Loucy (cell line): ENCODE measurements around the gene TRIM25.

Source experiments
- H2AFZ ChIP-seq: fragments of 200-600 bp; sonication (generic); 2 replicates; pipeline ENCODE4 v1.6.0; 2016; ENCODE audit warnings: antibody characterized with exemption, mild to moderate bottlenecking, low read length, moderate library complexity
- H3F3A ChIP-seq: fragments of 200-600 bp; 2 replicates; pipeline ENCODE4 v1.6.0; 2016; ENCODE audit warnings: antibody characterized with exemption, low read depth, mild to moderate bottlenecking
- H3K27me3 ChIP-seq: fragments of 200-600 bp; sonication (generic); 2 replicates; pipeline ENCODE4 v1.6.1; 2014; ENCODE audit warnings: low read length, mild to moderate bottlenecking; ENCODE audit not compliant: insufficient read depth, poor library complexity, severe bottlenecking
- H3K36me3 ChIP-seq: fragments of 200-600 bp; sonication (generic); 2 replicates; pipeline ENCODE4 v1.6.1; 2016; ENCODE audit warnings: low read length; ENCODE audit not compliant: insufficient read depth
- H3K4me1 ChIP-seq: fragments of 200-600 bp; sonication (generic); 2 replicates; pipeline ENCODE4 v1.5.1; 2014; ENCODE audit warnings: low read length, mild to moderate bottlenecking; ENCODE audit not compliant: insufficient read depth, poor library complexity, severe bottlenecking
- H3K4me2 ChIP-seq: fragments of 200-600 bp; sonication (generic); 2 replicates; pipeline ENCODE4 v1.6.0; 2014; ENCODE audit warnings: antibody characterized with exemption, low read length, low read depth, mild to moderate bottlenecking; ENCODE audit not compliant: poor library complexity, severe bottlenecking
- H3K4me3 ChIP-seq: fragments of 200-600 bp; sonication (generic); 2 replicates; pipeline ENCODE4 v1.5.1; 2014; ENCODE audit warnings: low read length, mild to moderate bottlenecking, mixed read lengths; ENCODE audit not compliant: poor library complexity, severe bottlenecking
- H3K79me2 ChIP-seq: fragments of 200-600 bp; sonication (generic); 2 replicates; pipeline ENCODE4 v1.6.1; 2014; ENCODE audit warnings: low read length; ENCODE audit not compliant: insufficient read depth
- H3K9ac ChIP-seq: fragments of 200-600 bp; sonication (generic); 2 replicates; pipeline ENCODE4 v1.6.0; 2014; ENCODE audit warnings: mild to moderate bottlenecking, low read depth, low read length, moderate library complexity; ENCODE audit not compliant: poor library complexity, severe bottlenecking
- H3K9me2 ChIP-seq: fragments of 200-600 bp; sonication (generic); replicated peaks from 2 replicates; pipeline ENCODE4 v1.6.1; 2016; ENCODE audit warnings: low read depth, low read length, mixed read lengths
- H3K9me3 ChIP-seq: fragments of 200-600 bp; sonication (generic); 2 replicates; pipeline ENCODE4 v1.6.1; 2014; ENCODE audit warnings: mild to moderate bottlenecking, antibody characterized with exemption, low read length, low read depth; ENCODE audit not compliant: insufficient read depth
- H4K20me1 ChIP-seq: fragments of 200-600 bp; sonication (generic); 2 replicates; pipeline ENCODE4 v1.6.0; 2014; ENCODE audit warnings: antibody characterized with exemption, low read length, mild to moderate bottlenecking; ENCODE audit not compliant: insufficient read depth, poor library complexity, severe bottlenecking
- CTCF ChIP-seq: fragments of 200-600 bp; sonication (generic); conservative IDR thresholded peaks from 2 replicates; pipeline ENCODE4 v1.5.1; 2014; ENCODE audit warnings: mild to moderate bottlenecking, antibody characterized with exemption, low read length
- EZH2phosphoT487 ChIP-seq: fragments of 200-600 bp; IDR thresholded peaks from 2 replicates; pipeline ENCODE4 v1.6.1; 2018; ENCODE audit warnings: antibody characterized with exemption, mild to moderate bottlenecking, moderate library complexity, borderline replicate concordance

TRIM25 gene

DNA sequence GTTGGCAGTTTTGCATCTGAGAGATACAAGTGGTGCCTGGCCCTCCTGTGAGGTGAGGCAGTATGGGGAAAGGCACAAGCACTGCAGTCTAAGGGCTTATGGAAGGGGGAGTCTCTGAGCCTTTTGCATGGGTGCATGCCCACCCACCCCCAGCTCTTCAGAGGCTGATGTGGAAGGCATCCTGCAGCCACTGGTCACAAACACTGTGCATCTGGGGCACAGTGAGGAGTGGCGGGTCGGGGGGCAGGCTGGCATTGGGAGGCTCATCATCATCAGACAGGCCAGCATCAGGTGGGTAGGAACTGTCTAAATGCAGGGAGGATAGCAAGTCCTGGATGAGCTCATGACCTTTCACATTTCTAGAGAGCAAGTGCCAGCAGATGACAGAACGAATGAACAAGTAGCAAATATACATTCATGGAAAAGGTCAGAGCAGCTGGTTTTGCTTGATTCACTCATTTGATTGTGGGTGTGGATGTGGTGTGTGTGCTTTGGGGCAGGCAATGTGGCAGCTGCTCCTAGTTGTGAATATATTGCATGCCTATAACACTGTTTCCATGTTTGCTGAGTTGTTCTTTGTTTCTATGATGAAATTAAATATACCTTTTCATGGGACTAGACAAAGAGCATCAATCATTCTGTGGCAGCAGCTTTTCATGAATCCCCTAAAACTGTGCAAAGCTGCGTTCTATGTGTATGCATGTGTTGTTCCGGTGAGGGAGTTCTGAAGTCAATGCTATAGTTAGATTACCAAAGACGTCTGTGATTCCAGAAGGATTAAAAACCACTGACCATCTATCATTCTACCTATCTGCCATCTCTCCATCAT lies 29.2 kb downstream of the TRIM25 start:
- no peaks in the 10 kb centered on the region for H3K27me3 ChIP-seq
- H3K9me2 ChIP-seq, result no peaks in the 10 kb centered on the region
- H3K36me3 ChIP-seq, result peaks cover 22% of the 10 kb centered on the region; the same call in 1 of the 2 replicates
- H3K79me2 ChIP-seq, result no peaks in the 10 kb centered on the region
- no peaks in the 10 kb centered on the region for H4K20me1 ChIP-seq
- H3K4me1 ChIP-seq, result no peaks in the 10 kb centered on the region
- no peaks in the 10 kb centered on the region for H3F3A ChIP-seq
- no peak overlapping the region for H3K4me3 ChIP-seq
- TF ChIP-seq CTCF (no peak), EZH2phosphoT487 (no peak)
- no peak overlapping the region for H2AFZ ChIP-seq
- peaks cover 17% of the 10 kb centered on the region; the same call in 1 of the 2 replicates for H3K9me3 ChIP-seq
- H3K4me2 ChIP-seq, result no peak overlapping the region
- no peak overlapping the region for H3K9ac ChIP-seq

- TF ChIP-seq CTCF (no peak), EZH2phosphoT487 (no peak)
- no peaks in the 10 kb centered on the region for H3K4me1 ChIP-seq
- H3F3A ChIP-seq, result no peaks in the 10 kb centered on the region
- no peak overlapping the region for H3K4me3 ChIP-seq
- H4K20me1 ChIP-seq, result no peaks in the 10 kb centered on the region
- H3K27me3 ChIP-seq, result no peaks in the 10 kb centered on the region
- H3K9me2 ChIP-seq, result no peaks in the 10 kb centered on the region
- H3K36me3 ChIP-seq, result peaks cover 12% of the 10 kb centered on the region; the same call in 1 of the 2 replicates
- H2AFZ ChIP-seq, result no peak overlapping the region
- H3K79me2 ChIP-seq, result no peaks in the 10 kb centered on the region
- H3K9ac ChIP-seq, result no peak overlapping the region
- H3K4me2 ChIP-seq, result no peak overlapping the region
- H3K9me3 ChIP-seq, result peaks cover 15% of the 10 kb centered on the region; the same call in 1 of the 2 replicates
Observed at GRCh38 chr17:56883616-56884015, 30.2 kb downstream of the TRIM25 start.

GRCh38 chr17:56881685-56882295 lies 32.1 kb downstream of the TRIM25 start:
- Histone ChIP-seq H4K20me1 (no peaks in the 10 kb centered on the region), H3K27me3 (no peaks in the 10 kb centered on the region), H2AFZ (no peak overlapping the region), H3K4me1 (no peaks in the 10 kb centered on the region), H3F3A (no peaks in the 10 kb centered on the region), H3K4me3 (no peak overlapping the region), H3K9me2 (no peaks in the 10 kb centered on the region), H3K9ac (no peak overlapping the region), H3K79me2 (no peaks in the 10 kb centered on the region), H3K4me2 (no peak overlapping the region), H3K9me3 (no peaks in the 10 kb centered on the region), H3K36me3 (no peaks in the 10 kb centered on the region)
- TF ChIP-seq CTCF (no peak), EZH2phosphoT487 (no peak)
